ENCODE measurements around the gene LIMCH1. TPM values are rescaled to one million over a fixed set of nuclear protein-coding genes. Genes with fewer than 3 reads are reported as not detected.
A peak's percentile ranks its signal among the peaks of the same experiment; 100 is the strongest.

The LIMCH1 gene
- total RNA-seq, 1 donor from 2014 or later = 3.4 TPM

DNA sequence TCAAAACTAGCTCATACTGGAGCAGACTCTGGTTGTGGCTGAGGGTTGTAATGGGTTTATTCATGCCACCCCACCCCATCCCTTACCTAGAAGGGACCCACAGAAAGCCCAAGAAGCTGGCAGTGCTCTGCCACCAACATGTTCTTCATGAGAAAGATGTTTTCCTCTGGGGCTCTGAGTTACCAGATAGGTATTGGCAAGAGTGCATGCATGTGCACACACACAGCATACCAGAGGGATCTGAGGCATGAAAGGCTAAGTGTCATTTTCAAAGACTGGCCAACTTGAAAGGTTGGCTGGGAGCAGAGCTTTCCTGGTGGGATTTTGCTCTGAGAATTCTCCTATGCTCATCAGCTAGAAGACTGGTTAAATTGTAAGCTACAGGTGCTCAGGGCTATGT, 145.4 kb downstream of the LIMCH1 start:
- H3K27me3 ChIP-seq (ENCODE audit: control insufficient read depth, insufficient read depth, low read length) = no peaks in the 10 kb centered on the region
- H3K36me3 ChIP-seq (ENCODE audit: control insufficient read depth, insufficient read depth, low read length) = peaks cover 1% of the 10 kb centered on the region
- H3K4me3 ChIP-seq (ENCODE audit: low read depth, low read length) = no peak overlapping the region
- no peak for DNase-seq (ENCODE audit: low read depth)
- TF ChIP-seq, protein P1, sequence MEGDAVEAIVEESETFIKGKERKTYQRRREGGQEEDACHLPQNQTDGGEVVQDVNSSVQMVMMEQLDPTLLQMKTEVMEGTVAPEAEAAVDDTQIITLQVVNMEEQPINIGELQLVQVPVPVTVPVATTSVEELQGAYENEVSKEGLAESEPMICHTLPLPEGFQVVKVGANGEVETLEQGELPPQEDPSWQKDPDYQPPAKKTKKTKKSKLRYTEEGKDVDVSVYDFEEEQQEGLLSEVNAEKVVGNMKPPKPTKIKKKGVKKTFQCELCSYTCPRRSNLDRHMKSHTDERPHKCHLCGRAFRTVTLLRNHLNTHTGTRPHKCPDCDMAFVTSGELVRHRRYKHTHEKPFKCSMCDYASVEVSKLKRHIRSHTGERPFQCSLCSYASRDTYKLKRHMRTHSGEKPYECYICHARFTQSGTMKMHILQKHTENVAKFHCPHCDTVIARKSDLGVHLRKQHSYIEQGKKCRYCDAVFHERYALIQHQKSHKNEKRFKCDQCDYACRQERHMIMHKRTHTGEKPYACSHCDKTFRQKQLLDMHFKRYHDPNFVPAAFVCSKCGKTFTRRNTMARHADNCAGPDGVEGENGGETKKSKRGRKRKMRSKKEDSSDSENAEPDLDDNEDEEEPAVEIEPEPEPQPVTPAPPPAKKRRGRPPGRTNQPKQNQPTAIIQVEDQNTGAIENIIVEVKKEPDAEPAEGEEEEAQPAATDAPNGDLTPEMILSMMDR (IDR thresholded peaks at IDR 0.05; ENCODE audit: insufficient read depth, low read length, poor library complexity, severe bottlenecking) = no peak

DNA sequence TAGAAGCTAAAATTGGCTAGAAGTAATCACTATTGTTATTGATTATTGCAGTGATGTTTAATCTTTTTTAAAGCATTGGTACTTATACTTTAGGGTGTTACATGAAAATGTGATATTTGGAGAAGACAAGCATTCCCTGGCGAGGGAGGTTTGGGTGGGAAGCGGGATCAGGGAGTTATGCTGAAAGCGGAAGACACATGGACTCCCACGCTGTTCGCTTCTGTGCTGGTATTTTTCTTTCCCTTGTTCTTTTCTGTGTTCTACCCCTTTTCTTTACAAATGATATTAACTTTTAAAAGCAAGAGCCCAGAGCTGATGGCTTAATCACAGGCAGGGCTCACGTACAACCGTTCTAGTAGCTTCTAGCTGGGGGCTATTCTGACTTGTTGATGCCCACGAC, 148.9 kb downstream of the LIMCH1 start:
- H3K27me3 ChIP-seq (ENCODE audit: control insufficient read depth, insufficient read depth, low read length) = no peaks in the 10 kb centered on the region
- TF ChIP-seq, protein P1 (IDR thresholded peaks at IDR 0.05; ENCODE audit: insufficient read depth, low read length, poor library complexity, severe bottlenecking) = no peak
- H3K4me3 ChIP-seq (ENCODE audit: low read depth, low read length) = no peak overlapping the region
- peaks cover 1% of the 10 kb centered on the region for H3K36me3 ChIP-seq (ENCODE audit: control insufficient read depth, insufficient read depth, low read length)
- no peak for DNase-seq (ENCODE audit: low read depth)

DNA sequence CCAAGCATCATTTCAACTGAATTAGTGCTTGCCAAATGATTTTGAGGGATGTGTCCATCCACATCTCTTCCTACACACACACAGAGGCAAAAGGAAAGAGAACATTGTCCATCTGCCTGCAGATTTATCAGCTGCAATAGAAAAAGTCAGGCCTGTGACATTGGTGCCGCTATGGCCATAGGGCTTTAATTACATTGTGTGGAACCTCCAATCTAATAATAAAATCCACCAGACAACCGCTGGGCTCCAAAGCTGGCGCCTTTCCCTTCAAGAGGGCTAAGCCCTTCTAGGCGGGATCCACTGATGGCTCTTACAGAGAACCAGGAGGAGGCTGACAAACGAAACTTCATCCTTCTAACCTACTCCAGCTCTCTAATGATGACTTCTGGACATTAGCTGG, 150.0 kb downstream of the LIMCH1 start:
- H3K27me3 ChIP-seq (ENCODE audit: control insufficient read depth, insufficient read depth, low read length) = no peaks in the 10 kb centered on the region
- no peak for DNase-seq (ENCODE audit: low read depth)
- H3K4me3 ChIP-seq (ENCODE audit: low read depth, low read length) = no peak overlapping the region
- peaks cover 1% of the 10 kb centered on the region for H3K36me3 ChIP-seq (ENCODE audit: control insufficient read depth, insufficient read depth, low read length)
- TF ChIP-seq, protein P1 (IDR thresholded peaks at IDR 0.05; ENCODE audit: insufficient read depth, low read length, poor library complexity, severe bottlenecking) = no peak

DNA sequence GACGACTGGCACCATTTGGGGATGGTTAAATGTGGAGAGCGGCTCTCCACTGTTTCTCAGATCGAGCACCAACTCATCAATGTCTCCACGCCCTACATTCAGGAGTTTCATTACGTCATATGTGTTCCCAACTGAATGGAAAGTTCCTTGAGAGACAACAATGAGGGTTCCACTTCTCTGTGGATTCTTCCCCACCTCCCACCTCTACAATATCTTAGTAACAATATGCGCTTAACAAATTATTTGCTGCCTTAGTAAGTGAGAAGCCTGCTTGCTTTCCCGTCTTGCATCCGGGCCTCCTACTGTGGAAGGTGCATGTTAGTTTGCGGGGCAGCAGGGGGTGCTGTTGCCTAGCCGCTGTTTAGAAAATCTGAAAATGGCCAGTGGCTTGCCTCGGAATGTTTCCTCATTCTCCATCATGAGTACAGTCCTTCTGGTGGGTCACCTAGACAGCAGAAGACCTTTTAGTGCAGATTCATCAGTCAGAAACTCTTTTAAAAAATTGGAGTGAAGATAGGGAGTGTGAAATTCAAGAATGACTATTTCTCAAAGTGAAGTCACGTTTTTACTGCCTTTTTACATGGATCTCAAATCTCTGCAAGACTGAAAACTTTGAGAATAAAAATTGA, 154.9 kb downstream of the LIMCH1 start:
- H3K36me3 ChIP-seq (ENCODE audit: control insufficient read depth, insufficient read depth, low read length) = peaks cover under 1% of the 10 kb centered on the region
- no peak overlapping the region for H3K4me3 ChIP-seq (ENCODE audit: low read depth, low read length)
- TF ChIP-seq, protein P1 (IDR thresholded peaks at IDR 0.05; ENCODE audit: insufficient read depth, low read length, poor library complexity, severe bottlenecking) = peak; percentile 96
- DNase-seq (ENCODE audit: low read depth) = no peak
- H3K27me3 ChIP-seq (ENCODE audit: control insufficient read depth, insufficient read depth, low read length) = no peaks in the 10 kb centered on the region

DNA sequence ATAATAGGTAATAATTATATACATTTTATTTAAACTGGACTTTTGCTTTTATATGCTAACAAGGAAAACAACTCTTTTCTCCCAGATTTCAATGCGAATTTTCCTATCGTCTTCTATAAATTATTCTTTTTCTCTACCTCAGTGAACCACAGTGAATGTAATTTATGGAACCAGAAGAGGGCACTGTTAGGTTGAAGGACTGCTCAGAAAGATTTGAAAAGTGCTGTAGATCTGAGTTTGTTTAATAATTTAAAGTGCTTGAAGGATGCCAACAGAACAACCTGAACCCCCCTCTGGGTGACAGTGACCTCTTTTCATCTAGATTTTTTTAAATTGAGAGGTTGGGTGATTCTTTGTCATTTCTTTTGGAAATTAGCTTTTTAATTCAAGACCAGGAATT, 155.7 kb downstream of the LIMCH1 start:
- no peak for DNase-seq (ENCODE audit: low read depth)
- TF ChIP-seq, protein P1 (IDR thresholded peaks at IDR 0.05; ENCODE audit: insufficient read depth, low read length, poor library complexity, severe bottlenecking) = peak; percentile 52
- Histone ChIP-seq H3K36me3 (ENCODE audit: control insufficient read depth, insufficient read depth, low read length) (no peaks in the 10 kb centered on the region), H3K4me3 (ENCODE audit: low read depth, low read length) (no peak overlapping the region), H3K27me3 (ENCODE audit: control insufficient read depth, insufficient read depth, low read length) (no peaks in the 10 kb centered on the region)

DNA sequence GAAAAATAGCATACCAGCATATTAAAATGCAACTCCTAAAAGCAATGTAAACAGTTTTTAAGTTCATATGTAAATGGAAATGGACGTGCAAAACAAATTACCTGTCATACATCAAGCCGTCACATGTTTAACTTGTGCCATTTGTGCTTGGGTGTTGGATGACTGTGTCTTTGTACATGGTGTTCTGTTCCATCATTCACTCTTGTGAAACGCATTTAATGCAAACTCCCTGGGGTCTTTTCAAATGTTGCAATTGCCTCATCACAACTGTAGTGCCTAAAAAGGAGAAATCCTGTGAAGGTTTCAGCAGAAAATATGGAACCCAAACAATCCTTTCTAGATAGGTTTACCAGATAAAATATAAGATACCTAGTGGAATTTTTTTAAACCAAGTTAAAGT, 158.2 kb downstream of the LIMCH1 start:
- TF ChIP-seq, protein P1 (IDR thresholded peaks at IDR 0.05; ENCODE audit: insufficient read depth, low read length, poor library complexity, severe bottlenecking) = no peak
- Histone ChIP-seq H3K36me3 (ENCODE audit: control insufficient read depth, insufficient read depth, low read length) (no peaks in the 10 kb centered on the region), H3K27me3 (ENCODE audit: control insufficient read depth, insufficient read depth, low read length) (no peaks in the 10 kb centered on the region), H3K4me3 (ENCODE audit: low read depth, low read length) (no peak overlapping the region)
- no peak for DNase-seq (ENCODE audit: low read depth)
